IMR-90 (cell line): ENCODE results near the gene HECW1. TPM values are rescaled to one million over a fixed set of nuclear protein-coding genes. Genes with fewer than 3 reads are reported as not detected.

Experiments used
- ATAC-seq: fragments of 200-7000 bp; cut with Tn5 transposase; 2 replicates; pipeline ENCODE4 v1.9.1; 2020; ENCODE audit warnings: low read depth, mild to moderate bottlenecking, moderate library complexity
- BruUV-seq: library from RNA; stranded (reverse); fragments of 400-500 nt; replicated peaks from 2 replicates; lab custom pipeline; 2021; lab: Mats Ljungman, UMichigan
- CTCF ChIA-PET: fragments of 300-600 bp; formaldehyde crosslinking; extraction: SDS; loops from one replicate; lab custom pipeline; 2021; ENCODE audit warnings: antibody characterized with exemption; lab: Yijun Ruan, JAX
- POLR2A ChIA-PET: fragments of 300-600 bp; sonication (Branson Sonifier 250); formaldehyde crosslinking; loops from one replicate; lab custom pipeline; 2022; ENCODE audit warnings: antibody characterized with exemption; ENCODE audit not compliant: unreplicated experiment; lab: Charles Lee
- DNase-seq: peaks from one replicate; pipeline ENCODE4 v3.0.0; 2013
- H2AFZ ChIP-seq: replicated peaks from 2 replicates; pipeline ENCODE3; 2013; ENCODE audit warnings: low read length, mild to moderate bottlenecking; ENCODE audit not compliant: poor library complexity
- H2AK5ac ChIP-seq: 2 replicates; pipeline ENCODE4 v1.6.1; 2013; ENCODE audit warnings: low read depth, low read length, inconsistent platforms
- H2AK9ac ChIP-seq: replicated peaks from 2 replicates; pipeline ENCODE3; 2013; ENCODE audit warnings: mild to moderate bottlenecking, low read depth, low read length, moderate library complexity; ENCODE audit not compliant: poor library complexity
- H2BK120ac ChIP-seq: 2 replicates; pipeline ENCODE4 v1.6.1; 2013; ENCODE audit warnings: low read depth, low read length, inconsistent platforms
- H2BK15ac ChIP-seq: 3 replicates; pipeline ENCODE4 v1.6.1; 2013; ENCODE audit warnings: low read depth, low read length, inconsistent platforms
- H2BK20ac ChIP-seq: 2 replicates; pipeline ENCODE4 v1.6.1; 2013; ENCODE audit warnings: low read depth, mild to moderate bottlenecking, inconsistent platforms, low read length, moderate library complexity
- H2BK5ac ChIP-seq: 2 replicates; pipeline ENCODE4 v1.6.1; 2013; ENCODE audit warnings: mild to moderate bottlenecking, low read depth, low read length, inconsistent platforms; ENCODE audit not compliant: poor library complexity, severe bottlenecking
- H3K14ac ChIP-seq: replicated peaks from 2 replicates; pipeline ENCODE4 v1.6.1; 2013; ENCODE audit warnings: low read depth, low read length, inconsistent platforms
- H3K18ac ChIP-seq: 2 replicates; pipeline ENCODE4 v1.6.1; 2013; ENCODE audit warnings: low read depth, low read length, control low read depth
- H3K23ac ChIP-seq: 2 replicates; pipeline ENCODE4 v1.6.1; 2013; ENCODE audit warnings: low read depth, low read length, inconsistent platforms
- H3K27ac ChIP-seq: 2 replicates; pipeline ENCODE4 v1.5.1; 2013; ENCODE audit warnings: mild to moderate bottlenecking, control low read depth, low read length; ENCODE audit not compliant: insufficient read depth
- H3K27me3 ChIP-seq: 2 replicates; pipeline ENCODE4 v1.6.1; 2013; ENCODE audit warnings: low read length; ENCODE audit not compliant: control insufficient read depth, insufficient read depth
- H3K36me3 ChIP-seq: 2 replicates; pipeline ENCODE4 v1.6.1; 2013; ENCODE audit warnings: low read length, mixed read lengths; ENCODE audit not compliant: control insufficient read depth, insufficient read depth
- H3K4ac ChIP-seq: 2 replicates; pipeline ENCODE4 v1.6.1; 2013; ENCODE audit warnings: low read depth, low read length, inconsistent platforms
- H3K4me1 ChIP-seq: 2 replicates; pipeline ENCODE4 v1.6.1; 2013; ENCODE audit warnings: low read length, mixed read lengths; ENCODE audit not compliant: control insufficient read depth, insufficient read depth
- H3K4me2 ChIP-seq: 2 replicates; pipeline ENCODE4 v1.6.1; 2013; ENCODE audit warnings: low read depth, mild to moderate bottlenecking, control low read depth, low read length, moderate library complexity
- H3K4me3 ChIP-seq: 2 replicates; pipeline ENCODE4 v1.5.1; 2013; ENCODE audit warnings: low read depth, mild to moderate bottlenecking, control low read depth, low read length, moderate library complexity; ENCODE audit not compliant: insufficient read depth
- H3K56ac ChIP-seq: 2 replicates; pipeline ENCODE4 v1.6.1; 2013; ENCODE audit warnings: low read length, inconsistent platforms; ENCODE audit not compliant: insufficient read depth; ENCODE audit errors: extremely low read depth
- H3K79me1 ChIP-seq, 2 experiments: 2 replicates each; pipeline ENCODE4 v1.6.1; 2013; ENCODE audit warnings: low read length in 2 of 2, inconsistent platforms in 1 of 2, low read depth in 1 of 2
- H3K9ac ChIP-seq: 2 replicates; pipeline ENCODE4 v1.6.1; 2013; ENCODE audit warnings: low read depth, low read length, control low read depth
- H3K9me1 ChIP-seq: 2 replicates; pipeline ENCODE4 v1.6.1; 2013; ENCODE audit warnings: low read length, inconsistent platforms; ENCODE audit not compliant: insufficient read depth
- H3K9me3 ChIP-seq: 2 replicates; pipeline ENCODE4 v1.6.1; 2013; ENCODE audit warnings: low read length; ENCODE audit not compliant: control insufficient read depth, insufficient read depth
- H4K20me1 ChIP-seq: 2 replicates; pipeline ENCODE4 v1.6.1; 2013; ENCODE audit warnings: low read length, inconsistent platforms; ENCODE audit not compliant: insufficient read depth
- H4K5ac ChIP-seq: 2 replicates; pipeline ENCODE4 v1.6.1; 2013; ENCODE audit warnings: mild to moderate bottlenecking, low read depth, low read length, control low read depth
- H4K8ac ChIP-seq, 2 experiments: 2 replicates each; pipeline ENCODE4 v1.6.1; 2013; ENCODE audit warnings: low read depth in 2 of 2, low read length in 2 of 2, control low read depth in 1 of 2, inconsistent platforms in 1 of 2
- H4K91ac ChIP-seq: 2 replicates; pipeline ENCODE4 v1.6.1; 2013; ENCODE audit warnings: low read depth, low read length, inconsistent platforms; ENCODE audit not compliant: insufficient read depth
- BHLHE40 ChIP-seq: fragments of 150-350 bp; IDR thresholded peaks from 2 replicates; pipeline ENCODE4 v1.6.1; 2016; ENCODE audit warnings: mild to moderate bottlenecking, low read depth, low read length
- CEBPB ChIP-seq: IDR thresholded peaks from 2 replicates; pipeline ENCODE4 v1.6.1; 2012; ENCODE audit warnings: low read depth, low read length, improper control_type of control experiment
- CHD1 ChIP-seq: IDR thresholded peaks from 2 replicates; pipeline ENCODE4 v1.6.1; 2012; ENCODE audit warnings: low read depth, low read length, improper control_type of control experiment
- CTCF ChIP-seq: conservative IDR thresholded peaks from 2 replicates; pipeline ENCODE4 v1.5.1; 2012; ENCODE audit warnings: mild to moderate bottlenecking, low read depth, low read length, improper control_type of control experiment
- MAFK ChIP-seq: IDR thresholded peaks from 2 replicates; pipeline ENCODE4 v1.6.1; 2012; ENCODE audit warnings: low read depth, low read length, improper control_type of control experiment
- MAZ ChIP-seq: IDR thresholded peaks from 2 replicates; pipeline ENCODE4 v1.6.1; 2012; ENCODE audit warnings: low read depth, mild to moderate bottlenecking, low read length, improper control_type of control experiment, moderate library complexity, borderline replicate concordance
- MXI1 ChIP-seq: IDR thresholded peaks from 2 replicates; pipeline ENCODE4 v1.6.1; 2012; ENCODE audit warnings: low read depth, mild to moderate bottlenecking, low read length, moderate library complexity, borderline replicate concordance
- POLR2A ChIP-seq: IDR thresholded peaks from 2 replicates; pipeline ENCODE4 v1.6.1; 2012; ENCODE audit warnings: mild to moderate bottlenecking, low read depth, low read length
- RCOR1 ChIP-seq: IDR thresholded peaks from 2 replicates; pipeline ENCODE4 v1.6.1; 2012; ENCODE audit warnings: mild to moderate bottlenecking, low read length, improper control_type of control experiment; ENCODE audit not compliant: insufficient replicate concordance
- RFX5 ChIP-seq: IDR thresholded peaks from 2 replicates; pipeline ENCODE4 v1.8.0; 2012; ENCODE audit warnings: low read depth, mild to moderate bottlenecking, low read length, moderate library complexity
- SMC3 ChIP-seq: fragments of 150-350 bp; IDR thresholded peaks from 2 replicates; pipeline ENCODE4 v1.6.1; 2016; ENCODE audit warnings: low read depth, mild to moderate bottlenecking, antibody characterized with exemption, low read length, moderate library complexity
- USF2 ChIP-seq: fragments of 150-350 bp; IDR thresholded peaks from 2 replicates; pipeline ENCODE4 v1.6.1; 2017; ENCODE audit warnings: mild to moderate bottlenecking, antibody characterized with exemption, low read length, low read depth
- dilution Hi-C: fragments of 300-500 bp; cut with HindIII; formaldehyde crosslinking; loops from one replicate; pipeline ENCODE4 v1.14.3; 2018; ENCODE audit warnings: low sequenced_read_pairs; ENCODE audit not compliant: unreplicated experiment
- in situ Hi-C: fragments of 300-500 bp; cut with MboI; formaldehyde crosslinking; loops from 3 replicates; pipeline ENCODE4 v1.14.3; 2019; ENCODE audit warnings: low sequenced_read_pairs, inconsistent platforms, mixed read lengths
- intact Hi-C: fragments of 100-400 bp; cut with micrococcal nuclease; formaldehyde crosslinking; loops from 2 replicates; pipeline ENCODE4 v1.10.0; 2022
- polyA plus RNA-seq, 3 experiments: library from polyadenylated mRNA; depleted of rRNA; stranded (reverse); fragments of >200 nt; gene quantifications; 2 replicates each; pipeline ENCODE4 v1.2.3, GENCODE V29; 2012; ENCODE audit warnings: low replicate concordance in 1 of 3
- total RNA-seq: library from RNA; depleted of rRNA; stranded (reverse); fragments of >200 nt; gene quantifications from 2 replicates; pipeline ENCODE4 v1.2.3, GENCODE V29; 2012
- TF ChIP-seq, protein P1 (sequence below): fragments of 150-350 bp; IDR thresholded peaks from 2 replicates; pipeline ENCODE4 v1.6.1; 2016; ENCODE audit warnings: low read depth, mild to moderate bottlenecking, low read length, moderate library complexity, borderline replicate concordance

The HECW1 gene
- total and polyA plus RNA-seq, 2 of the 4 experiments (the other 2 are of a cell fraction), result 0.56 to 1.3 TPM

- POLR2A ChIA-PET, result no interaction called here
- Histone ChIP-seq H3K79me1 (no peaks in the 10 kb centered on the region), H2BK5ac (no peak overlapping the region), H4K5ac (no peak overlapping the region), H3K27ac (no peak overlapping the region), H2BK20ac (no peak overlapping the region), H3K56ac (no peak overlapping the region), H3K27me3 (peaks cover 25% of the 10 kb centered on the region), H2BK120ac (no peak overlapping the region), H2BK15ac (no peak overlapping the region), H3K14ac (no peak overlapping the region), H3K9me3 (no peaks in the 10 kb centered on the region), H4K91ac (no peak overlapping the region), H3K4me1 (no peaks in the 10 kb centered on the region; the same call in 1 of the 2 replicates), H4K20me1 (no peaks in the 10 kb centered on the region), H2AFZ (no peak overlapping the region), H3K9ac (no peak overlapping the region), H3K4me3 (no peak overlapping the region), H3K4ac (no peak overlapping the region), H3K4me2 (no peak overlapping the region), H3K23ac (no peak overlapping the region), H3K9me1 (no peaks in the 10 kb centered on the region; the same call in 1 of the 2 replicates), H3K18ac (no peak overlapping the region), H2AK9ac (no peak overlapping the region), H2AK5ac (no peak overlapping the region), H3K36me3 (no peaks in the 10 kb centered on the region), H4K8ac (no peak overlapping the region)
- dilution Hi-C loops (no loop called here), in situ Hi-C loops (no loop called here), intact Hi-C loops (no loop called here)
- ATAC-seq (no peak), DNase-seq (no peak)
- TF ChIP-seq MXI1, result no peak
- no peak for TF ChIP-seq POLR2A
- TF ChIP-seq RCOR1, result no peak
- no peak for TF ChIP-seq RFX5
- TF ChIP-seq MAFK, result no peak
- no peak for TF ChIP-seq USF2
- TF ChIP-seq CEBPB, result no peak
- TF ChIP-seq CTCF, result no peak
- no peak for TF ChIP-seq MAZ
- TF ChIP-seq SMC3, result no peak
- no peak for TF ChIP-seq CHD1
- TF ChIP-seq, protein P1, sequence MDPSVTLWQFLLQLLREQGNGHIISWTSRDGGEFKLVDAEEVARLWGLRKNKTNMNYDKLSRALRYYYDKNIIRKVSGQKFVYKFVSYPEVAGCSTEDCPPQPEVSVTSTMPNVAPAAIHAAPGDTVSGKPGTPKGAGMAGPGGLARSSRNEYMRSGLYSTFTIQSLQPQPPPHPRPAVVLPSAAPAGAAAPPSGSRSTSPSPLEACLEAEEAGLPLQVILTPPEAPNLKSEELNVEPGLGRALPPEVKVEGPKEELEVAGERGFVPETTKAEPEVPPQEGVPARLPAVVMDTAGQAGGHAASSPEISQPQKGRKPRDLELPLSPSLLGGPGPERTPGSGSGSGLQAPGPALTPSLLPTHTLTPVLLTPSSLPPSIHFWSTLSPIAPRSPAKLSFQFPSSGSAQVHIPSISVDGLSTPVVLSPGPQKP, result no peak
- TF ChIP-seq BHLHE40, result no peak
- CTCF ChIA-PET, result interaction anchor here (0.7 kb wide), 1 partner anchor 239 kb away, joined by 3 read pairs; no protein-coding TSS in a partner anchor
- no TSS peak for BruUV-seq
These were observed 375.3 kb downstream of the HECW1 start for GRCh38 chr7:43487731-43488073.
